ENCODE data around the gene TRAK1. TPM values are rescaled to one million over a fixed set of nuclear protein-coding genes. Genes with fewer than 3 reads are reported as not detected.

Gene TRAK1
- total RNA-seq, 4 donors from 2014 or later = 14.3 to 37.5 (median 21.4) TPM

- no peaks in the 10 kb centered on the region for H3K4me1 ChIP-seq
- no peaks in the 10 kb centered on the region for H3K27me3 ChIP-seq
- H3K27ac ChIP-seq = no peak overlapping the region
- no peak overlapping the region for H3K4me3 ChIP-seq
- DNase-seq = no peak
- no peaks in the 10 kb centered on the region for H3K36me3 ChIP-seq
- no peaks in the 10 kb centered on the region for H3K9me3 ChIP-seq
- no peak for TF ChIP-seq POLR2A (IDR thresholded peaks at IDR 0.05)
- no peak for TF ChIP-seq CTCF (IDR thresholded peaks at IDR 0.05)
- intact Hi-C loops (cut with DNase I; ENCODE audit: low total_unique reads) = no loop called here
Observed at GRCh38 chr3:42055291-42055690, 35.9 kb upstream of the TRAK1 start.

- no peaks in the 10 kb centered on the region for H3K36me3 ChIP-seq
- no peak for DNase-seq
- no peak for TF ChIP-seq POLR2A (IDR thresholded peaks at IDR 0.05)
- no peak for TF ChIP-seq CTCF (IDR thresholded peaks at IDR 0.05)
- no peaks in the 10 kb centered on the region for H3K27me3 ChIP-seq
- H3K27ac ChIP-seq = no peak overlapping the region
- H3K4me3 ChIP-seq = no peak overlapping the region
- no peaks in the 10 kb centered on the region for H3K9me3 ChIP-seq
- intact Hi-C loops (cut with DNase I; ENCODE audit: low total_unique reads) = no loop called here
- no peaks in the 10 kb centered on the region for H3K4me1 ChIP-seq
Observed at GRCh38 chr3:42056840-42057239, 34.3 kb upstream of the TRAK1 start.

- no peaks in the 10 kb centered on the region for H3K27me3 ChIP-seq
- no peaks in the 10 kb centered on the region for H3K36me3 ChIP-seq
- no peak for DNase-seq
- no peak overlapping the region for H3K27ac ChIP-seq
- no peaks in the 10 kb centered on the region for H3K9me3 ChIP-seq
- H3K4me3 ChIP-seq = no peak overlapping the region
- no peak for TF ChIP-seq CTCF (IDR thresholded peaks at IDR 0.05)
- no peak for TF ChIP-seq POLR2A (IDR thresholded peaks at IDR 0.05)
- H3K4me1 ChIP-seq = no peaks in the 10 kb centered on the region
- intact Hi-C loops (cut with DNase I; ENCODE audit: low total_unique reads) = no loop called here
Observed at GRCh38 chr3:42057561-42058211, 33.5 kb upstream of the TRAK1 start.

GRCh38 chr3:42061025-42061712 is 30.0 kb upstream of the TRAK1 start:
- no peak overlapping the region for H3K4me3 ChIP-seq
- no peak for DNase-seq
- TF ChIP-seq CTCF (IDR thresholded peaks at IDR 0.05) (no peak), POLR2A (IDR thresholded peaks at IDR 0.05) (no peak)
- intact Hi-C loops (cut with DNase I; ENCODE audit: low total_unique reads) = no loop called here
- H3K27ac ChIP-seq = peak overlapping the region; percentile 64 to 81
- H3K27me3 ChIP-seq = no peaks in the 10 kb centered on the region
- no peaks in the 10 kb centered on the region for H3K36me3 ChIP-seq
- H3K9me3 ChIP-seq = no peaks in the 10 kb centered on the region
- H3K4me1 ChIP-seq = no peaks in the 10 kb centered on the region

GRCh38 chr3:42061713-42062380 is 29.3 kb upstream of the TRAK1 start:
- no peaks in the 10 kb centered on the region for H3K4me1 ChIP-seq
- no peak for TF ChIP-seq POLR2A (IDR thresholded peaks at IDR 0.05)
- TF ChIP-seq CTCF (IDR thresholded peaks at IDR 0.05) = no peak
- peak overlapping the region; percentile 64 to 81 for H3K27ac ChIP-seq
- H3K36me3 ChIP-seq = no peaks in the 10 kb centered on the region
- intact Hi-C loops (cut with DNase I; ENCODE audit: low total_unique reads) = no loop called here
- peak; percentile 74 to 80 for DNase-seq
- H3K27me3 ChIP-seq = no peaks in the 10 kb centered on the region
- no peaks in the 10 kb centered on the region for H3K9me3 ChIP-seq
- H3K4me3 ChIP-seq = no peak overlapping the region
